CD4-positive, CD25-positive, alpha-beta regulatory T cell (primary cell): ENCODE data around the gene DVL1. TPM values are rescaled to one million over a fixed set of nuclear protein-coding genes. Genes with fewer than 3 reads are reported as not detected.

Experiments
- ATAC-seq, 2 donors: fragments of 150-1000 bp; cut with Tn5 transposase; one replicate each; pipeline ENCODE4 v1.10.0; 2021; ENCODE audit warnings: low read depth in 2 of 2, moderate number of reproducible peaks in 2 of 2, moderate library complexity in 1 of 2
- DNase-seq, 3 donors: peaks; one replicate each; pipeline versions ENCODE4 v3.0.0 to v3.0.0-alpha.2; 2012 to 2022; ENCODE audit warnings: mixed read lengths in 1 of 3
- H3K27ac ChIP-seq: one replicate; pipeline ENCODE4 v1.7.0; 2013; ENCODE audit warnings: mild to moderate bottlenecking, low read length; ENCODE audit not compliant: insufficient read depth, poor library complexity, severe bottlenecking
- H3K27me3 ChIP-seq: one replicate; pipeline ENCODE4 v1.7.0; 2013; ENCODE audit warnings: low read length; ENCODE audit not compliant: control insufficient read depth, insufficient read depth
- H3K36me3 ChIP-seq: one replicate; pipeline ENCODE4 v1.7.0; 2013; ENCODE audit warnings: mild to moderate bottlenecking, low read length, moderate library complexity; ENCODE audit not compliant: control insufficient read depth, insufficient read depth
- H3K4me1 ChIP-seq: 2 replicates; pipeline ENCODE4 v1.7.0; 2013; ENCODE audit warnings: mild to moderate bottlenecking, low read length; ENCODE audit not compliant: insufficient read depth, control insufficient read depth, poor library complexity, severe bottlenecking
- H3K4me3 ChIP-seq: one replicate; pipeline ENCODE4 v1.7.0; 2013; ENCODE audit warnings: low read depth, mild to moderate bottlenecking, low read length, moderate library complexity
- H3K9me3 ChIP-seq, 2 experiments: 1 replicate in 1 of 2; 2 replicates in 1 of 2; pipeline ENCODE4 v1.7.0; 2013; ENCODE audit warnings: low read length in 2 of 2, mild to moderate bottlenecking in 1 of 2, moderate library complexity in 1 of 2; ENCODE audit not compliant: control insufficient read depth in 2 of 2
- H3K27ac Mint-ChIP-seq, 3 donors: one replicate each; pipeline ENCODE4 v1.8.0; 2020 to 2022; ENCODE audit warnings: mild to moderate bottlenecking in 3 of 3, mixed read lengths in 3 of 3, moderate library complexity in 2 of 3
- H3K27me3 Mint-ChIP-seq: one replicate; pipeline ENCODE4 v1.8.0; 2022; ENCODE audit warnings: mild to moderate bottlenecking, mixed read lengths
- H3K36me3 Mint-ChIP-seq: one replicate; pipeline ENCODE4 v1.8.0; 2020; ENCODE audit warnings: mixed read lengths
- H3K4me1 Mint-ChIP-seq, 4 donors: one replicate each; pipeline ENCODE4 v1.8.0; 2020 to 2022; ENCODE audit warnings: mixed read lengths in 4 of 4, mild to moderate bottlenecking in 1 of 4
- H3K4me3 Mint-ChIP-seq, 4 donors: one replicate each; pipeline ENCODE4 v1.8.0; 2020 to 2022; ENCODE audit warnings: mild to moderate bottlenecking in 4 of 4, mixed read lengths in 4 of 4, moderate library complexity in 3 of 4
- H3K9me3 Mint-ChIP-seq, 7 donors: one replicate each; pipeline ENCODE4 v1.8.0; 2020 to 2022; ENCODE audit warnings: mixed read lengths in 7 of 7, mild to moderate bottlenecking in 3 of 7, moderate library complexity in 2 of 7
- polyA plus RNA-seq, 4 donors: library from polyadenylated mRNA; unstranded; fragments of 300-500 nt; fragmentation: Illumina TruSeq; gene quantifications; one replicate each; pipeline ENCODE4 v1.2.3, GENCODE V29; 2021
- total RNA-seq: library from RNA; stranded (reverse); gene quantifications from one replicate; pipeline ENCODE4 v1.2.3, GENCODE V29; 2022

Gene DVL1
- total and polyA plus RNA-seq, 5 donors from 2014 or later = 0.43 to 40.0 (median 1.00) TPM

DNA sequence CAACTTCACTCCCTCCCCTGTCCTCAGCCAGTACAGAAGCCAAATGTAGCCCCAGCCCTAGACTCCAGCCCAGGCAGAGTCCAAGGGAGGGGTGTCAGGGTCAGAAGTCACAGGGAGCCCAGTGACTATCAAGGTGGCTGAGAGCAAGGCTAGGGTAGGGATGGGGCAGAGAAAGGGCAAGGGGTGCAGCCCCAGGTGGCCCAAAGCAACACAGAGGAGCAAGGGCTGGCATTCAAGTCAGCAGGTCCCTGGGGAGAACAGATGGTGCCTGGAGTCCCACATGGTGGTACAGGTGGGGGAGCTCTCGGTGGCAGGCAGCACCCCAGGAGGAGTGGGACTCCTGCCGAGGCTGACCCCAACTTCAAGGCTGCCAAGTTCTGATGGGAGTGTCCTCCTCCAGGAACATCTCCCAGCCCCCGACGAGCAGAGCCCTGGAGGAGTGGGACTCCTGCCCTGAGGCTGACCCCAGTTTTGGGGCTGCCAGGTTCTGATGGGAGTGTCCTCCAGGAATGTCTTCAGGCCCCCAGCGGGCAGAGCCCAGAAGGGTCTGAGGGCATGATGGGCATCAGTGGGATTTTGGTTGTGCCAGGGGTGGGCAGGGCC lies 3.7 kb upstream of the DVL1 start:
- Mint-ChIP-seq H3K36me3 (no peaks in the 10 kb centered on the region), H3K9me3 (no peaks in the 10 kb centered on the region), H3K27ac (no peak overlapping the region), H3K4me1 (peaks cover 0 to 24% (median 0%) of the 10 kb centered on the region in 4 donors), H3K27me3 (peaks cover 23% of the 10 kb centered on the region), H3K4me3 (peak overlapping the region; percentile 79 to 85 (median 84))
- Histone ChIP-seq H3K27ac (no peak overlapping the region), H3K4me1 (peaks cover 29% of the 10 kb centered on the region), H3K9me3 (no peaks in the 10 kb centered on the region), H3K36me3 (no peaks in the 10 kb centered on the region), H3K27me3 (no peaks in the 10 kb centered on the region), H3K4me3 (no peak overlapping the region)
- no peak for DNase-seq
- no peak for ATAC-seq

- peaks cover 37% of the 10 kb centered on the region for H3K4me1 ChIP-seq
- DNase-seq (no peak), ATAC-seq (no peak)
- no peaks in the 10 kb centered on the region for H3K27me3 ChIP-seq
- Mint-ChIP-seq H3K27me3 (peaks cover 17% of the 10 kb centered on the region), H3K9me3 (no peaks in the 10 kb centered on the region), H3K36me3 (no peaks in the 10 kb centered on the region), H3K27ac (peak overlapping the region in 1 of 3 donors; percentile 92), H3K4me1 (peaks cover 0 to 35% (median 2%) of the 10 kb centered on the region in 4 donors), H3K4me3 (peak overlapping the region; percentile 79 to 85 (median 84))
- no peak overlapping the region for H3K27ac ChIP-seq
- H3K9me3 ChIP-seq = no peaks in the 10 kb centered on the region
- H3K36me3 ChIP-seq = no peaks in the 10 kb centered on the region
- no peak overlapping the region for H3K4me3 ChIP-seq
These were observed 2.6 kb upstream of the DVL1 start for GRCh38 chr1:1351511-1352427.

DNA sequence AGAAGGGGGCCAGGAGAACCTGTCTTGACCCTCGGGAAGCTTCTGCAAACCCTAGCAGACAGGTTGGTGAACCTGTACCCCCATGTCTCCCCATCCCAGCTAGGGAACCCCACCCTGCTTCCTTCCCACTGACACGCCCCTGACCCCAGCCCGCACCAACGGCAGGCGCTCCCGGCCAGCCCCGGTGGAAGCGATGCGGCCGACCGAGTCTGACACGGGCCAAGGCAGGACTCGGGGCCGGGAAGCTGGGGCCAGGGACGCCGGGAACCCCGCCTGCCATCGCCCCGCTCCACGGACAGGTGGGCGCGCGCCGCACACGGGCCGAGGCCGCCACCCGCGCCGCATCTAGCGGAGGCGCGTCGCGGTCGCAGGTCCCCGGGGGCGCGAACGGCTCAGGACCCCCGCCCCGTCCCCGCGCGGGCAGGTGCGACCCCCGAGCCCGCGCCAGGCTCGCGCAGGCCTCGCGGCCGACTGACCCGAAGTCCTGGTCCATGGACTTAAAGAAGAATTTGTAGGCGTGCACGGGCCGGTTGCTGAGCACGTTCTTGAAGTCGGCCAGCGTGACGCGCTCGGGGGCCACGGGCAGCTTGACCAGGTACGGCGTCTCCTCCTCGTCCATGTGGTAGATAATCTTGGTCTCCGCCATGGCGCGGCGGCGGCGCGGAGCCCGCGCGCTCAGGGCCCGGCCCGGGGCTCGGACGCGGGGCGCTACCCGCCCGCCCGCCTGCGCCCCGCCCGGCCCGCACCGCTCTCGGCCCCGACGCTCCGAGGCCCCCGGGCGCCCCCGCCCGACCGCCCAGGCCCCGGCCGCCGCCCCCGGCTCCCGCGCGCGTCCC lies 580 bp downstream of the DVL1 start:
- peaks cover 0 to 32% (median 3%) of the 10 kb centered on the region in 4 donors for H3K4me1 Mint-ChIP-seq
- DNase-seq (no peak), ATAC-seq (peak; percentile 21 to 23)
- Histone ChIP-seq H3K4me1 (peaks cover 21% of the 10 kb centered on the region), H3K27ac (no peak overlapping the region), H3K4me3 (no peak overlapping the region), H3K27me3 (no peaks in the 10 kb centered on the region), H3K36me3 (no peaks in the 10 kb centered on the region), H3K9me3 (no peaks in the 10 kb centered on the region)
- peak overlapping the region in 2 of 3 donors; percentile 14 to 55 for H3K27ac Mint-ChIP-seq
- H3K4me3 Mint-ChIP-seq = peak overlapping the region; percentile 76 to 80 (median 78)
- no peaks in the 10 kb centered on the region for H3K9me3 Mint-ChIP-seq
- H3K36me3 Mint-ChIP-seq = no peaks in the 10 kb centered on the region
- H3K27me3 Mint-ChIP-seq = peaks cover 17% of the 10 kb centered on the region

- no peaks in the 10 kb centered on the region for H3K36me3 Mint-ChIP-seq
- no peak for DNase-seq
- peak overlapping the region; percentile 76 to 80 (median 78) for H3K4me3 Mint-ChIP-seq
- no peaks in the 10 kb centered on the region for H3K9me3 Mint-ChIP-seq
- H3K27me3 Mint-ChIP-seq = peaks cover 15% of the 10 kb centered on the region
- Histone ChIP-seq H3K4me1 (peaks cover 20% of the 10 kb centered on the region), H3K36me3 (no peaks in the 10 kb centered on the region), H3K27me3 (no peaks in the 10 kb centered on the region), H3K27ac (no peak overlapping the region), H3K9me3 (no peaks in the 10 kb centered on the region), H3K4me3 (no peak overlapping the region)
- no peak for ATAC-seq
- H3K27ac Mint-ChIP-seq = peak overlapping the region in 1 of 3 donors; percentile 65
- H3K4me1 Mint-ChIP-seq = peaks cover 0 to 27% (median 3%) of the 10 kb centered on the region in 4 donors
These were observed 1.4 kb downstream of the DVL1 start for GRCh38 chr1:1347663-1348419.

GRCh38 chr1:1347026-1347595 lies 2.1 kb downstream of the DVL1 start:
- Mint-ChIP-seq H3K9me3 (no peaks in the 10 kb centered on the region), H3K4me3 (peak overlapping the region; percentile 73 to 80 (median 77)), H3K4me1 (peaks cover 0 to 20% (median 3%) of the 10 kb centered on the region in 4 donors), H3K27me3 (peaks cover 8% of the 10 kb centered on the region), H3K36me3 (no peaks in the 10 kb centered on the region), H3K27ac (peak overlapping the region in 2 of 3 donors; percentile 60 to 65)
- Histone ChIP-seq H3K27me3 (no peaks in the 10 kb centered on the region), H3K36me3 (no peaks in the 10 kb centered on the region), H3K27ac (no peak overlapping the region), H3K4me1 (peaks cover 20% of the 10 kb centered on the region), H3K4me3 (no peak overlapping the region), H3K9me3 (no peaks in the 10 kb centered on the region)
- DNase-seq (no peak), ATAC-seq (no peak)

DNA sequence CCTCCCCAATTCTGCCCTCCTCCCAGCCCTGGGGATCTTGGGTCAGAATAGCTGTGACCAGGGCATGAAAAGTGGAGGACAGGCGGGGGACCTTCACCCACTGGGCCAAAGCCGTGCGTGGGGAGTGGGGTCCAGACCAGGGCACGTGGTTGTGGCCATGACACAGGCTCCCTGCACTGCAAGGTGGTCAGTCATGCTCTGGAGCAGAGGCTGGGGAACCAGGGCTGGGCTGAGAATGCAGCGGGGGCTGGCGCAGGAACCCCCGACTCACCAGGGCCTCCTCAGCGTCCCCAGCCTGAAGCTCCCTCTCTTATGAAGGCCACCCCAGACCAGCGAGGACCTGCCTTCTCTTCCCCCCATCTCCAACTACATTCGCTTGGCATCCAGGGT lies 2.7 kb downstream of the DVL1 start:
- no peak overlapping the region for H3K27ac ChIP-seq
- H3K4me3 ChIP-seq = no peak overlapping the region
- Mint-ChIP-seq H3K36me3 (no peaks in the 10 kb centered on the region), H3K27me3 (peaks cover 2% of the 10 kb centered on the region), H3K4me1 (peaks cover 0 to 18% (median 3%) of the 10 kb centered on the region in 4 donors), H3K4me3 (peak overlapping the region in 3 of 4 donors; percentile 73 to 76 (median 76)), H3K9me3 (no peaks in the 10 kb centered on the region), H3K27ac (peak overlapping the region in 1 of 3 donors; percentile 62)
- no peak for DNase-seq
- H3K9me3 ChIP-seq = no peaks in the 10 kb centered on the region
- no peaks in the 10 kb centered on the region for H3K27me3 ChIP-seq
- H3K36me3 ChIP-seq = no peaks in the 10 kb centered on the region
- ATAC-seq = no peak
- peaks cover 20% of the 10 kb centered on the region for H3K4me1 ChIP-seq
